MCF 10A (cell line): Measurements from ENCODE around the gene C5orf15. TPM values are rescaled to one million over a fixed set of nuclear protein-coding genes. Genes with fewer than 3 reads are reported as not detected.
"Not testable (repeated sequence)": the region's sequence is repeated elsewhere in the genome, so short reads cannot be mapped to it uniquely, and the experiment has no call there.

Experiments
- BruUV-seq: library from RNA; stranded (reverse); fragments of 400-500 nt; replicated peaks from 2 replicates; lab custom pipeline; 2021; lab: Mats Ljungman, UMichigan
- CTCF ChIA-PET: fragments of 300-600 bp; sonication (Branson Sonifier 250); formaldehyde crosslinking; extraction: SDS; loops from one replicate; lab custom pipeline; 2021; ENCODE audit warnings: antibody characterized with exemption, inconsistent platforms; lab: Yijun Ruan, JAX
- POLR2A ChIA-PET: fragments of 300-600, 350-650 bp; sonication (Branson Sonifier 250); formaldehyde crosslinking; extraction: SDS; loops from one replicate; lab custom pipeline; 2020; ENCODE audit warnings: antibody characterized with exemption, inconsistent platforms; lab: Yijun Ruan, JAX
- DNase-seq: peaks from one replicate; pipeline ENCODE4 v3.0.0-alpha.2; 2018; ENCODE audit not compliant: unreplicated experiment
- H3K27ac Mint-ChIP-seq: one replicate; pipeline ENCODE4 v1.8.0; 2022; ENCODE audit warnings: mild to moderate bottlenecking, low read depth, mixed read lengths; ENCODE audit not compliant: unreplicated experiment
- H3K27me3 Mint-ChIP-seq: one replicate; pipeline ENCODE4 v1.8.0; 2022; ENCODE audit warnings: mixed read lengths; ENCODE audit not compliant: insufficient read depth, unreplicated experiment
- H3K36me3 Mint-ChIP-seq: one replicate; pipeline ENCODE4 v1.8.0; 2022; ENCODE audit warnings: mild to moderate bottlenecking, moderate library complexity, mixed read lengths; ENCODE audit not compliant: insufficient read depth, unreplicated experiment
- H3K4me1 Mint-ChIP-seq: one replicate; pipeline ENCODE4 v1.8.0; 2022; ENCODE audit warnings: mixed read lengths; ENCODE audit not compliant: insufficient read depth, unreplicated experiment
- H3K4me3 Mint-ChIP-seq: one replicate; pipeline ENCODE4 v1.8.0; 2022; ENCODE audit warnings: mild to moderate bottlenecking, moderate library complexity, mixed read lengths; ENCODE audit not compliant: unreplicated experiment
- H3K9me3 Mint-ChIP-seq: one replicate; pipeline ENCODE4 v1.8.0; 2022; ENCODE audit warnings: mixed read lengths; ENCODE audit not compliant: unreplicated experiment
- CTCF ChIP-seq: fragments of 200-600 bp; IDR thresholded peaks from one replicate; pipeline ENCODE4 v1.8.0; 2022; ENCODE audit warnings: antibody characterized with exemption, mild to moderate bottlenecking; ENCODE audit not compliant: unreplicated experiment
- intact Hi-C: fragments of 100-400 bp; cut with micrococcal nuclease; formaldehyde crosslinking; loops from 2 replicates; pipeline ENCODE4 v1.14.1; 2022
- total RNA-seq: library from RNA; stranded (reverse); gene quantifications from 2 replicates; pipeline ENCODE4 v1.2.3, GENCODE V29; 2022

Gene C5orf15
- total RNA-seq, 1 experiment from 2014 or later = 35.1 TPM

GRCh38 chr5:133959643-133960042, 8.8 kb downstream of the C5orf15 start:
- Mint-ChIP-seq H3K27me3 (no peaks in the 10 kb centered on the region), H3K9me3 (peaks cover under 1% of the 10 kb centered on the region), H3K4me3 (no peak overlapping the region), H3K27ac (peak overlapping the region; percentile 6), H3K36me3 (peaks cover 59% of the 10 kb centered on the region), H3K4me1 (peaks cover 14% of the 10 kb centered on the region)
- TF ChIP-seq CTCF = no peak
- ChIA-PET CTCF (interaction anchor here (0.7 kb wide), 1 partner anchor 996 kb away, joined by 4 read pairs; no protein-coding TSS in a partner anchor), POLR2A (interaction anchor here (1.2 kb wide), 1 partner anchor 22 kb away, joined by 3 read pairs; no protein-coding TSS in a partner anchor)
- no TSS peak for BruUV-seq
- no peak for DNase-seq
- intact Hi-C loops = no loop called here

DNA sequence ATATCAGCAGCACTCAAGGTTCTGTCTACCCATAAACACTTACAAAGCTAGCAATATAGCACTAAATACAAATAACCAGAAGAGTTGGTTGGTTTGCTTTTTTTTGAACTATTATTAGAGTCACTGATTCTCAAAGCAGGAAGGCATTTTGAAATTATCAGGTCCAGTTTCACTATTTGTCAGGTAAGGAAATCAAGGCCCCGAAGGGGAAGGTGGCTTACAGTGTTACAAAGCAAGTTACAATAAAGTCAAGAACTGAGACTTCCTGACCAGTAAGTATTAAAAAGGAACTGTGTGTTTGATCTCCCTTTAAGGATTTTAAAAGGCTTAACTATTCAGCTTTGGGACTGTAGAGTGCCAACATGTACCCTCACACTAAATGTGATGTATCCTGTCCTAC, 10.8 kb downstream of the C5orf15 start:
- no peak for TF ChIP-seq CTCF
- H3K9me3 Mint-ChIP-seq = no peaks in the 10 kb centered on the region
- no peak for DNase-seq
- BruUV-seq = no TSS peak
- no peaks in the 10 kb centered on the region for H3K27me3 Mint-ChIP-seq
- H3K4me1 Mint-ChIP-seq = peaks cover 5% of the 10 kb centered on the region
- H3K36me3 Mint-ChIP-seq = peaks cover 61% of the 10 kb centered on the region
- CTCF ChIA-PET = interaction anchor here (0.5 kb wide), 1 partner anchor 1123 kb away, joined by 3 read pairs; no protein-coding TSS in a partner anchor
- POLR2A ChIA-PET = interaction anchor here (1.0 to 2.1 kb wide), 2 partner anchors 10 to 13 kb away, joined by 3 to 7 read pairs; no protein-coding TSS in a partner anchor
- H3K27ac Mint-ChIP-seq = no peak overlapping the region
- intact Hi-C loops = no loop called here
- no peak overlapping the region for H3K4me3 Mint-ChIP-seq

GRCh38 chr5:133957080-133957479, 11.3 kb downstream of the C5orf15 start:
- H3K27ac Mint-ChIP-seq = no peak overlapping the region
- POLR2A ChIA-PET = interaction anchor here (1.0 to 2.1 kb wide), 2 partner anchors 11 to 13 kb away, joined by 3 to 7 read pairs; no protein-coding TSS in a partner anchor

DNA sequence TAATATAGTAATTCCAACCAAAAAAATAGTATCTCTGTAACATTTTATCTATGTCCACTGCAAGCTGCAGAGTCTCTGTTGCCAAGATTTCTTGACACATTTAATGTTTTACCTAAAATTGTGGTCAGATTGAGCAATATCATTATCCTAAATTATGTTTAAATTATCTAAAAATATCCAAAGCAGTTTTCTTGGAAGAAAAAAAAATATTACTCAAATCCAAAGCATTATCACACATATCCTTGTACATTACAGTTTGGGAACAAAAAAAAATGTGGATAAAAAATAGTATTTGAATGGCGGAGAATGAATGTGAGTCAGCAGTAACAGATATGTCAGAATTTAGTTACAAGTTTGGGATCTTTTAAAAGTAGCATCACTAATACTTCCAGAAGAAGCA, 12.2 kb downstream of the C5orf15 start:
- DNase-seq, H3K9me3 Mint-ChIP-seq, H3K4me1 Mint-ChIP-seq, H3K27me3 Mint-ChIP-seq, H3K4me3 Mint-ChIP-seq, intact Hi-C loops, H3K27ac Mint-ChIP-seq: not testable (repeated sequence)
- H3K36me3 Mint-ChIP-seq = peaks cover 61% of the 10 kb centered on the region
- TSS peak; percentile 29 for BruUV-seq
- ChIA-PET CTCF (interaction anchor here (0.6 to 0.7 kb wide), 2 partner anchors 87 to 806 kb away, joined by 3 to 4 read pairs; no protein-coding TSS in a partner anchor), POLR2A (interaction anchor here (2.1 kb wide), 1 partner anchor 11 kb away, joined by 7 read pairs; no protein-coding TSS in a partner anchor)

More at GRCh38 chr5:133957080-133957479, 11.3 kb downstream of the C5orf15 start:
- Mint-ChIP-seq H3K4me3 (no peak overlapping the region), H3K9me3 (no peaks in the 10 kb centered on the region), H3K27me3 (no peaks in the 10 kb centered on the region), H3K36me3 (peaks cover 61% of the 10 kb centered on the region), H3K4me1 (peaks cover under 1% of the 10 kb centered on the region)
- CTCF ChIA-PET = no interaction called here
- TF ChIP-seq CTCF = no peak
- intact Hi-C loops = no loop called here
- BruUV-seq = no TSS peak
- DNase-seq = no peak
